NB4 (cell line): Measurements from ENCODE around the gene CCR5.

ENCODE experiments used
- POLR2A ChIP-seq: IDR thresholded peaks from 2 replicates; pipeline ENCODE4 v1.6.1; 2011; ENCODE audit warnings: mild to moderate bottlenecking; ENCODE audit not compliant: insufficient read length; ENCODE audit errors: extremely low read depth
- TF ChIP-seq, protein P1 (sequence below): IDR thresholded peaks from one replicate; pipeline ENCODE4 v1.5.1; 2012; ENCODE audit warnings: low read depth, low read length

DNA sequence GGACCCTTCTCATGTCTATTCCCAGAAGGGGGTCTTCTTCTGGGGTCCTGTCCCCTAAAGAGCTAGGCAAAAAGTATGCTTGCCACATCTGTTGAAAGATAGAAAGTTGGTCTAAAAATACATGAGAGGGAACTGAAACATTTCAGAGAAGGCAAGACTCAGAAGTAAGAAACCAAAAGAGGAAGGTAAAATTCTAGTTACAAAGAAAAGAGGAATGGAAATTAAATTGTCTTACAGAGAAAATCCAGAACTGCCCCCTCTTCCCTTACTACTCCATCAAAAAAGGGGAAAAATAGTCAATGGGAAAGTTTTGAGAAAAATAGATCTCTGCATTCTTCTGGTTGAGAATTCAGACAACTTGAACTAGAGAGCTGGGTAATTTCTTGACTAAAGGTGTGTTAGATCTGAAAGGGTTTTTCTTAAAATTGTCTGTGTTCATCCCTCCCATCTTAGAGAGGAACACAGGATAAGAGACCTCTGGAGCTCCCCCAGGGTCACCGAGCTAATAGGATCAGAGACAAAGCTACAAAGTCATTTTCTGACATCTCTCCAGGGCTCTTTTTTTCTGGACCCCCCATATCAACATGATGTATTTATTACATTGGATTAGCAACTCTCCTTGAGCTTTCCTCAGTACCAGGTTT, 49.2 kb upstream of the CCR5 start:
- TF ChIP-seq, protein P1, sequence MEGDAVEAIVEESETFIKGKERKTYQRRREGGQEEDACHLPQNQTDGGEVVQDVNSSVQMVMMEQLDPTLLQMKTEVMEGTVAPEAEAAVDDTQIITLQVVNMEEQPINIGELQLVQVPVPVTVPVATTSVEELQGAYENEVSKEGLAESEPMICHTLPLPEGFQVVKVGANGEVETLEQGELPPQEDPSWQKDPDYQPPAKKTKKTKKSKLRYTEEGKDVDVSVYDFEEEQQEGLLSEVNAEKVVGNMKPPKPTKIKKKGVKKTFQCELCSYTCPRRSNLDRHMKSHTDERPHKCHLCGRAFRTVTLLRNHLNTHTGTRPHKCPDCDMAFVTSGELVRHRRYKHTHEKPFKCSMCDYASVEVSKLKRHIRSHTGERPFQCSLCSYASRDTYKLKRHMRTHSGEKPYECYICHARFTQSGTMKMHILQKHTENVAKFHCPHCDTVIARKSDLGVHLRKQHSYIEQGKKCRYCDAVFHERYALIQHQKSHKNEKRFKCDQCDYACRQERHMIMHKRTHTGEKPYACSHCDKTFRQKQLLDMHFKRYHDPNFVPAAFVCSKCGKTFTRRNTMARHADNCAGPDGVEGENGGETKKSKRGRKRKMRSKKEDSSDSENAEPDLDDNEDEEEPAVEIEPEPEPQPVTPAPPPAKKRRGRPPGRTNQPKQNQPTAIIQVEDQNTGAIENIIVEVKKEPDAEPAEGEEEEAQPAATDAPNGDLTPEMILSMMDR, result no peak
- no peak for TF ChIP-seq POLR2A
